ENCODE measurements around the gene ADAMTSL3.
A peak's percentile ranks its signal among the peaks of the same experiment; 100 is the strongest.

ADAMTSL3 gene

GRCh38 chr15:83654379-83655236 lies 685 bp downstream of the ADAMTSL3 start:
- no peak for DNase-seq (ENCODE audit: low spot score)

DNA sequence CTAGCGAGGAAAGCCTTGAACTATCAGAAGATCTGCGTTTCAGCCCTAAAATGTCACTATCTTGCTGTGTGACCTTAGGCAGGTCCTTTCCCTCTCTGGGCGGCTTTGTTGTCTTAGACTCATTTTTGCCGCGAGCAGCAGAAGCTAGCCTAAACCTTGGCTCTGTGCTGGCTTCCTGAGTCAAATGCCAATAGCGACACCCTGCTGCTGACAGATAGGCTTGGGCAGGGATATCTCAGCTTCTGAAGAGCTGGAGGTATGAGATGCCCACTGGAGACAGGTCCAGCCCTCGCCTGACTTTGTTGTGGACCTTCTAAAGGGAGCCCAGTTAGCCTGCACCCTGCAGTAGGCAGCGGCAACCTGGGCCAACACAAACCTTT lies 1.3 kb downstream of the ADAMTSL3 start:
- DNase-seq (ENCODE audit: low spot score): no peak

DNA sequence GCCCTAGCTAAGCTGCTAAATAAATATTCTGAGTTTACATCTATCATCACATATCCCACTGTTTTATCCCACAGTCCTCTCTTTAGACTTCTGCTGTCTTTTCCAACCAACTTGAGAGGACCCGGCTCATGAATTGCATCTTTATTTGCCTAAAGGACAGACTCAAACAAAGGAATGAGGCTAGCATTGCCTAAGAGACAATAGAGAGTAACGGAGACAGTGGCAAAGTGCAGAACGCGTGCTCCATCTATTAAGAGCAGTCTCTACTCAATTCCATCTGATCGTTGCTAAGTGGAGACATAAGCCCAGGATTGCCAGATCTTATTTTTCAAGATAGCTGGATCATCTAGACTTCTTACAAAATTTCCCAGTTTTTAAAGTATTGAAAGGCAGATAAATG lies 2.3 kb downstream of the ADAMTSL3 start:
- no peak for DNase-seq (ENCODE audit: low spot score)

DNA sequence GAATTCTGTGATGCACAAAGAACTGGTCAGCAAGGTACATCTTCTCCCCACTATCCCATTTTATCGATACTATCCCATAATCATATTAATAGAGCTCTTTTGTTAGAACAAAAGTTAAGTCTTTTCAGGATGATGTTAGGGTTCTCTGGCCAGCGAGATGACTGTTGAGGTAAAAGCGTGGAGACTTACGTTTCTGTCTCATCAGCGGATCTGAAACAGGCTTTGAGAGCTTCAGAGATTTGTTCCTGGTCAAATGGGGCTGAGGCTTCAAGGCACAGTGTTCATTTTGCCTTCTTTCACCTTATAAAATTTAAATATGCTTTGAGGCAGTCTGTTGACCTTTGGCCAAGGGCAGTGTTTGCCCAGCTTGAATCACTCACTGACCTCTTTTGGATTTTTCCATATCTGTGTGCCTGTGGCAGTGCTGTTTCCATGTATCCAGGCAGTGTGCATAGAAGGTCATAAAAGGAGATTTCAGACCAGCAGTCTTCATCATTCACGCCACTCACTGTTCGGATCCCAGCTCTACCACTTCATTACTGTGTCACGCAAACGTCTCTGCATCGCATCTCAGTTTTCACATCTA lies 3.1 kb downstream of the ADAMTSL3 start:
- no peak for DNase-seq (ENCODE audit: low spot score)

- DNase-seq (ENCODE audit: low spot score): peak; percentile 27
Observed at GRCh38 chr15:83657549-83657948, 3.6 kb downstream of the ADAMTSL3 start.

DNA sequence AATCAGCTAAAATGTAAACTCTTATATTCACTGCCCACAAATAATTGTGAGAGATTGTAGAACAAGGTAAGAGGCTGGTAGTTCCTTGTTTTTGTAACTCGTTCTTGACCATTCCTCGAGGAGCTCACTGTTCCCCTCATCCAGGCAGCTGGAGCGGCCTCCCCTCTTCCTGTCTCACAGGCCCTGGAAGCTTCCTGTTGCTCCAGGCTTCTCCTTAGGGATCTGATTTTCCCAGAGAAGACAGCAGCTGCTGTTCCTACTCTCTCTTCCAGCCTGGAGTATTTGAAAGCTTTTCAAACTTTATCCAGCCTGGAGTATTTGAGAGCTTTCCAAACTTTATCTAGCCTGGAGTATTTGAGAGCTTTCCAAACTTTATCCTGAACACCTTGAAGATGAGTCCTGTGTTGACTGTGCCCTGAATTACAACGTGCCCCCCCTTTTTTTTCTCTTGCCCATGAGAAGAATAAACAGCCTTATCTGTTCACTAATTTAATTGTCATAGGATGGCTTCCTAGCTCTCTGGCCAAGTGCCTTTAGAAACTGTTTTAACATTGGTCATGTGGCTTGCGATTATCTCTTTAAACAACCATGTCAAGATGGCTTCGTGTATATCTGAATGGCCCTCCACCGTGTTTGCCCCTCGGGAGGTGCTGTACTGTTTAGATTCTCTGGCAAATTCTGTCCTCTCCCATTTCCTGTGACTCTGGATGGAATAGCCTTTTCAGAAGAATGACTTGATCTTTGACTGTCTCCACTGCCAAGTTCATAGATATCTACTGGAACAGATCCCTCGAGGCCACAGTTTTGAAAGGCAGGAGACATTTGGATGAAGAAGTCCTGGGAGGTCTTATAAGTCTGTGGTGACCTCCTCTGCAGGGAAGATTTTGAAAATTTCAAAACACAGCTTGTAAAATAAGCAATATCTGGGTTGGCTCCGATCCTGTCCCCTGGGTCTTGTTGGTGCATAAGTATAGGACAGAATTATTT lies 4.8 kb downstream of the ADAMTSL3 start:
- no peak for DNase-seq (ENCODE audit: low spot score)

DNA sequence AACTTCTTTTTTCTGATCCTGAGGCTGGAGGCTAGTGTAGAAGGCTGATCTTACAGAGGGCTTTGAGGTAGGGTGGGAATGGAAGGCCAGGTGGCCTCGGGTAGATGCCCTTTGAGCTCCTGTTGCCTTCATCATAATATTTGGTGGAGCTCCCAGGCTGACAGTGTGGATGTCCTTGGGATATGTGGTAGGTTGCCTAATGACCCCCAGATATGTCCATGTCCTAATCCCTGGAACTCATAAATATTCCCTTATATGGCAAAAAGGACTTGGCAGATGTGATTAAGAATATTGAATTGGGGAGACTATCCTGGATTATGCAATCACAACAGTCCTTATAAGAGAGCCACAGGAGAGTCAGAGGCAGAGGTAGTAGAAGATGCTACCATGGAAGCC lies 5.5 kb downstream of the ADAMTSL3 start:
- no peak for DNase-seq (ENCODE audit: low spot score)

- no peak for DNase-seq (ENCODE audit: low spot score)
Observed at GRCh38 chr15:83665480-83665879, 11.6 kb downstream of the ADAMTSL3 start.

DNA sequence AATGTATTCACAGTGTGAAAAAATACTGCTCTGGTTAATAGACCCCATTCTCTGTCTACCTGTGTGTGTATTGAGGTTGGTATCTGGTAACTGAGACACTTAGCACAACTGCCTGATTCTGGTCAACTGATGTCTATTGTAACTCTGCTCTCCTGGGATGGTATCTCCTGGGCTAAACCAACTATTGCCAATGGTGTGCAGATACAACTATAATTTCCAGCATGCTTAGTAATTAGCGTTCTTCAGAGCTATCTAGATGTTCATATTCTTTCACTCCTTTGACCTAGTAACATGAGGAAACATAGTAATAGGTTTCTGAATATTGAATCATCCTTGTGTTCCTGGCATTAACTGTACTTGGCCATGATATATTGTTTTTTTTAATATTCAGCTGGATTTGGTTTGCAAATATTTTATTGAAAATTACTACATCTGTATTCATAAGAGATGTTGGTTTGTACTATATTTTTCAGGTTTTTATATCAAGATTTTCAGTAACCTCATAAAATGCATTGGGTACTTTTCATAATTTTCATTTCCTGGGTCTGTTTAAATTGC lies 16.8 kb downstream of the ADAMTSL3 start:
- no peak for DNase-seq (ENCODE audit: low spot score)

DNA sequence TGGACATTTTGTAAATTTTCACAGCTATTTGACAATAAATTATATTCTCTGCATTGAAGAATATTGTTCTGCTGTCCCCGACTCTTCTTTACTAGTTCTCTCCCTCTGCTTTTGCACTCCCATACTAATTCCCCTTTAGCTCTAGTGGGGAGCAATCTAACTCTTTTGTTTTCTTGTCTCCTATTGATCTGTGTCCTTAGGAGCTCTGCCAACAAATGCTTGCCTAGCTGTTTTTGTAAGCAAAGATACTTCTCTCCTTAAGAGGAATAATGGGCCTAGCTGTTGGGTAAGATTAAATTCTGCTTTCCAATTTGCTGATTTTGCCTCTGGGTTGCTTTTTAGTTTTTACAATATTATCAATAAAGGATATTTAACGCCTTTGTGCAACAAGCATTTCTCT lies 17.7 kb downstream of the ADAMTSL3 start:
- no peak for DNase-seq (ENCODE audit: low spot score)

DNA sequence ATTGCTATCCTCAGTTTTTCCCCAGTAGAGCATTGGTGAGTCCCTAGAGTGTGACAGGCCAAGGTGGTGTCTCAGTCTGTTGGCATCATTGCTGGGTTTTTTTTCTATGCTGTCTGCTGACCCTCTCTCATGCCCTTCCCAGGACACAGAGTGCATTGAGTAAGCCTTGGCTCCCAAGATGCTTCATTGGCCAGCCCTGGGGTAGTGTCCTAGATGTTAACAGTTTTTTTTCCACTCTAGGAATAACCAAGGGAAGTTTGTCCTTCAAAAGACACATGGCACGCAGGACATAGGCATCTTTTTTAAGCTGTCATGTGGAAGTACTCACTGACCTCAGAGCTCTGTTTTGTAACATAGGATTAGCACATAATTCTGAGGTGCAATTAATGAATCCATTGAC lies 19.5 kb downstream of the ADAMTSL3 start:
- no peak for DNase-seq (ENCODE audit: low spot score)

- DNase-seq (ENCODE audit: low spot score): no peak
Observed at GRCh38 chr15:83682476-83683088, 28.7 kb downstream of the ADAMTSL3 start.

DNA sequence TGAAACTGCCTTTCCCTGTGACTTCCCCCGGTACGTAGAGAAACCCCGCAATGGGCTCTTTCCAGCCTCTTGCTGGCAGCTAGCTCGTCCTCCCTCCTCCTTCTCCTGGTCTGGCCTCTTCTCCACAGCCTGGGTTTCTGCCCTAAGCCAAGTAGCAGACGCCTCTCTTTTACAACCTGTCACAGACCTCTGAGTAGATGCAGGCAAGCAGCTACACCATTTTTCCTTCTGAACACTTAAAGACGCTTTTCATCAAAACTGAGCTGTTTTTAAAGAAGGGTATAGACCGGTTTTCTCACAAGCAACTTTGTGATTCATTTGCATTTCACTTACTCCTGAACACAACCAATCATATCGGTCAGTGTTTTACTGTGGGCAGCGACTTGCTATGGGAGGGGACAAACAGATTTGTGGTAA lies 32.0 kb downstream of the ADAMTSL3 start:
- DNase-seq (ENCODE audit: low spot score): no peak

- no peak for DNase-seq (ENCODE audit: low spot score)
Observed at GRCh38 chr15:83688201-83688600, 34.3 kb downstream of the ADAMTSL3 start.

DNA sequence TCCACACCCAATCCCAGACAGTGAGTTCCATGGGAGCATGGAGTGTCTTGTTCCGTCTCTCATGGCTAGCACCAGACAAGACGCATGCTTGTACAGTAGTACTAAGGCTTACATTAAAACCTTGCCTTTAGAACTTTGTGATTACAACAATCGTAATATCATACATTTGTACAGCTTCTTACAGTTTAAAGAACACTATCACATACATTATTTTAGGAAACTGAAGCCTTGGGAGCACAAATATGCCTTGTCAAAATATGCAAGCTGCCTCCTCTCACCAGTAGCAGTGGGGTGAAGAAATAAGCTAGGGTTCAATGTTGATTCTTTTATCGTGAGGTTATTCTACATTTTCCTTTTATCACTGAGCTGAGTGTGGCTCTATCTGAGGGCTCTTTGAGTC lies 36.8 kb downstream of the ADAMTSL3 start:
- no peak for DNase-seq (ENCODE audit: low spot score)

GRCh38 chr15:83692746-83693581 lies 39.0 kb downstream of the ADAMTSL3 start:
- no peak for DNase-seq (ENCODE audit: low spot score)

DNA sequence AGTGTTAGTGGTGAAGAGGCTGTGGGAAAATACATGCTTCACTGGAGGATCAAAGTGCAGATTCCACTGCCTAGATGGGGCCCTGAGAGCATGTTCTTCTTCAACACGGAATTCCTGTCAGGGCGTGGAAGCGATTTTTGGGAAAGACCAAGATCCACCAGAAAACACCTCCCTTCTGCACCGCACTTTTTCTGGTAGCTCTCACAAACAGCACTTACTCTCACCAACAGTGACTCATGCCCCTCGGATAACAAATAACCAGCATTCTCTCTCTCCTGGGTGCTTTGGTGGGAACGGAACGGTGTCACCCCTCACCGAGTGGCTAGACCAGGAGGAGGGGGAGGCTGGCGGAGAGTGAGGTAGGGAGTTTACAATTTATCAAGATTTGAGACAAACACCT lies 40.1 kb downstream of the ADAMTSL3 start:
- no peak for DNase-seq (ENCODE audit: low spot score)

DNA sequence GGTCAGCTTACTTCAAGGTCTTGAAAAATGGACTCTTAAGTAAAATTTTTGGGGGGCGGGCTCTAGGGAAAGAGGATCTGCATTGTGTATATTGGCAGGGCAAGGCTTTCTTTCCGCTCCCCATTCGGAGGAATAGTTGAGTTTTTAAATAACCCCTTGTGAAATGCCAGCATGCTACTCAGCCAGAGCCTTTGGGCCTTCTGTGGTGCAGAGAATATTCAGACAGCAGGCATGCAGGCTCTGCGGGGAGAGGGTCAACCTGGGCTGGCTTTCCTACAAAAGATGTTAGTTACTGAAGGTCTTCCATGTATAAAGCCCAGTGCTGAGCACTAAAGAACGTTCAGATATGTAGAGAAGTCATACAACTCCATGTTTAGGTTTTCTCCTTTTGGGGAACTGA lies 40.6 kb downstream of the ADAMTSL3 start:
- no peak for DNase-seq (ENCODE audit: low spot score)

GRCh38 chr15:83695246-83695645 lies 41.3 kb downstream of the ADAMTSL3 start:
- DNase-seq (ENCODE audit: low spot score): no peak

- DNase-seq (ENCODE audit: low spot score): no peak
Observed at GRCh38 chr15:83695901-83696425, 42.0 kb downstream of the ADAMTSL3 start.

- no peak for DNase-seq (ENCODE audit: low spot score)
Observed at GRCh38 chr15:83697716-83698115, 43.8 kb downstream of the ADAMTSL3 start.
